GM06990 (cell line): ENCODE measurements around the gene ATXN10.

ENCODE experiments used
- DNase-seq: peaks from one replicate; pipeline ENCODE4 v3.0.0-alpha.2; 2011; ENCODE audit not compliant: insufficient read length; ENCODE audit errors: extremely low read depth
- H3K27me3 ChIP-seq: replicated peaks from 2 replicates; pipeline ENCODE4 v1.6.0; 2011; ENCODE audit warnings: low read length; ENCODE audit not compliant: control insufficient read depth, insufficient read depth
- H3K36me3 ChIP-seq: 2 replicates; pipeline ENCODE4 v1.5.1; 2011; ENCODE audit warnings: low read length; ENCODE audit not compliant: control insufficient read depth, insufficient read depth
- H3K4me3 ChIP-seq: replicated peaks from 2 replicates; pipeline ENCODE4 v1.5.1; 2011; ENCODE audit warnings: low read depth, mild to moderate bottlenecking, control low read depth, low read length
- CTCF ChIP-seq: IDR thresholded peaks from 2 replicates; pipeline ENCODE4 v1.5.1; 2011; ENCODE audit warnings: low read length, control low read depth, mild to moderate bottlenecking, inconsistent platforms; ENCODE audit not compliant: insufficient read depth, poor library complexity, severe bottlenecking

ATXN10 gene

DNA sequence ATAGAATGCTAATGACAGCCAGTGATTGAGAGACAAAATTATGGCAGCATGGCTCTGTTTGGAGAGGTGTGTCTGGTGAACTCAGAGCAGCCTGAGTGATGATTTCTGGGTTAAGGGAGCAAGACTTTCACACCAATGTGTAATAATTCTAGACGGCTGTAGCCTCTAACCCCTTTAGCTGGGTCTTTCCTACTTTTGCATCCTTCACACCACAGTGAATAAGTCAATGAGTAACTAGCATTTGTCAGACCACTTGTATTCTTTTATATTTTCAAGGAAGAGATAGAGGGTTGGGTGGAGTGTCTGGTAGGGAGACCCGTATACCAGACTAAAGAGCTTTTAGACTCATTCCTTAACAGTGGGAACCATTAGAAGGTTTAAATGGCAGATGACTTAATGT is 50.4 kb downstream of the ATXN10 start:
- no peak for DNase-seq
- TF ChIP-seq CTCF: no peak
- Histone ChIP-seq H3K36me3 (peaks cover 2% of the 10 kb centered on the region), H3K27me3 (no peaks in the 10 kb centered on the region), H3K4me3 (no peak overlapping the region)

- H3K4me3 ChIP-seq: no peak overlapping the region
- DNase-seq: no peak
- peaks cover 3% of the 10 kb centered on the region for H3K36me3 ChIP-seq
- TF ChIP-seq CTCF: no peak
- no peaks in the 10 kb centered on the region for H3K27me3 ChIP-seq
These were observed 54.4 kb downstream of the ATXN10 start for GRCh38 chr22:45726081-45726480.

DNA sequence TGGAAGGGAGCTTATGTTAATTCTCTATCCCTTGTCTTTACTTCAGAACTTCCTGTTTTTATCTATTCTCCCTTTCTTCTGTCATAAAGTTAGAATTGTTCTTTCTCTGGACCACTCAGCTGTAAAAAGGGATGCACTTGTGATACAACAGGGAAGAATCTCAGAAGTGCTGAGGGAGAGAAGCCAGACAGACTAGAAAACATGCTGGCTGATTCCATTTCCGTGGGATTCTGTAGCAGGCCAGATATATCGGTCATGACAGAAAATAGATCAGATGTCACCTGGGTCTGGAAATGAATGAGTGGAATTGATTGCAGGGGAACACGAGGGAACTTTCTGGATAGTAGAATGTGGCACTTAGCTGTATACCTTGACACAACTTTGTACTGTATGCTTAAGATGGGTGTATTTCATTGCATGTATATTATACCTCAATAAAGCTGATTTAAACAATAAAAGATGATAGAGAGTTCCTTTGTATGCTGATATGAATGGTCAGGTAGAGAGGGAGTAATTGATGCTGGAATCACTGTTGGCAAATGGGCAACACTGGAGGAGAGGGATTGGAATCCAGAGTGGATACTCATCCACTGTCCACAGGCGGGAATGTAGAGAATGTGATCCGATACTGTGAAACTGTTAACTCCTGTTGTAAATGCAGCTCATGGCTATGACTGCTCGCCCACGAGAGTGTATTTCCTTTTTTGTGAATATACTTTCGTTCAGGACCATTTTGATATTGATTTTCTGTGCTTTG is 59.6 kb downstream of the ATXN10 start:
- no peak for TF ChIP-seq CTCF
- DNase-seq: no peak
- no peaks in the 10 kb centered on the region for H3K27me3 ChIP-seq
- no peak overlapping the region for H3K4me3 ChIP-seq
- peaks cover 3% of the 10 kb centered on the region for H3K36me3 ChIP-seq

DNA sequence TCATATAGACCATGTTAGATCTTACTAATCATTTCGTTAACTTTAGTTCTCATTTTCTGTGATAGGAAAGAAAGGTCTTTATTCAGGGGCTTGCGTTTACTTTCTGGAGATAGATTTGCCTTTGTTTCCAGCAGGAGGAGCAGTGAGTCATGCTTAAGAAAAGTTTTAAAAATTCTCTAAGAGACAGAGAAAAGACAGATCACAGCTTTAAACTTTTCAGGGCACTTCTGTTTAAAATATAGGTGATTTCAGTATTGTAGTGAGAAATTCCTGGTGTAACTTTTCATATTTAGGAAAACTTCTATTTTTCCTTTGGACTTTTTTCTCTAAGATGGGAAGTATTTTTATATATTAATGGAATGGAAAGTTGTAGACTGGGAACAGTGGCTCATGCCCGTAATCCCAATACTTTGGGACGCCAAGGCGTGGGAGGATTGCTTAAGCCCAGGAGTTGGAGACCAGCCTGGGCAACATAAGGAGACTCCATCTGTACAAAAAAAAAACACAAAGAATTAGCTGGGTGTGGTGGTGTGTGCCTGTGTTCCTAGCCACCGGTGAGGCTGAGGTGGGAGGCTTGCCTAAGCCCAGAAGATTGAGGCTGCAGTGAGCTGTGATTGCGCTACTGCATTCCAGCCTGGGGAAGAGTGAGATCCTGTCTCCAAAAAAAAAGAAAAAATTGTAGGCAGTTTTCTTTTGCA is 60.3 kb downstream of the ATXN10 start:
- peaks cover 3% of the 10 kb centered on the region for H3K36me3 ChIP-seq
- TF ChIP-seq CTCF: peak; percentile 36
- H3K27me3 ChIP-seq: no peaks in the 10 kb centered on the region
- H3K4me3 ChIP-seq: no peak overlapping the region
- DNase-seq: no peak

GRCh38 chr22:45735273-45735672 is 63.6 kb downstream of the ATXN10 start:
- no peaks in the 10 kb centered on the region for H3K27me3 ChIP-seq
- no peak for DNase-seq
- TF ChIP-seq CTCF: no peak
- no peak overlapping the region for H3K4me3 ChIP-seq
- H3K36me3 ChIP-seq: peaks cover 2% of the 10 kb centered on the region
